A549 (cell line): ENCODE data around the gene RARG. TPM values are rescaled to one million over a fixed set of nuclear protein-coding genes. Genes with fewer than 3 reads are reported as not detected.

Experiments used
- ATAC-seq, 2 experiments: fragments of 200-7000 bp in 1 of 2; fragments of >200 bp in 1 of 2; cut with Nextera tagmentation in 1 of 2; cut with Tn5 transposase in 1 of 2; 3 replicates each; pipeline versions ENCODE4 v1.8.0 to v1.9.1; 2018 to 2020; ENCODE audit warnings: mild to moderate bottlenecking in 1 of 2, moderate library complexity in 1 of 2
- CTCF ChIA-PET: fragments of 300-600 bp; sonication (Branson Sonifier 250); formaldehyde crosslinking; extraction: SDS; loops from one replicate; lab custom pipeline; 2021; ENCODE audit warnings: antibody characterized with exemption, inconsistent platforms; lab: Yijun Ruan, JAX
- POLR2A ChIA-PET: fragments of 350-600 bp; formaldehyde crosslinking; extraction: SDS; loops from one replicate; lab custom pipeline; 2021; ENCODE audit warnings: antibody characterized with exemption, inconsistent platforms; lab: Yijun Ruan, JAX
- DNase-seq, 2 experiments: peaks; one replicate each; pipeline versions ENCODE4 v3.0.0 to v3.0.0-alpha.2; 2011 to 2016; ENCODE audit warnings: low read depth in 1 of 2, low spot score in 1 of 2
- FAIRE-seq: peaks from 2 replicates; lab custom pipeline; 2011; peaks lifted over from hg19 to GRCh38; lab: Jason Lieb, UNC
- H3K27ac ChIP-seq, 2 experiments: fragments of >200 bp; sonication (Bioruptor Twin); formaldehyde crosslinking; 3 replicates each; pipeline ENCODE4 v1.5.1; 2016 to 2017
- H3K4me1 ChIP-seq: fragments of >200 bp; sonication (Bioruptor Twin); formaldehyde crosslinking; 3 replicates; pipeline ENCODE4 v1.6.1; 2016
- H3K4me2 ChIP-seq: fragments of >200 bp; sonication (Bioruptor Twin); formaldehyde crosslinking; 3 replicates; pipeline ENCODE4 v1.6.1; 2016
- H3K4me3 ChIP-seq: fragments of >200 bp; sonication (Bioruptor Twin); formaldehyde crosslinking; 3 replicates; pipeline ENCODE4 v1.5.1; 2016
- H3K9me3 ChIP-seq: fragments of >200 bp; sonication (Bioruptor Twin); formaldehyde crosslinking; 3 replicates; pipeline ENCODE4 v1.6.1; 2016
- CBX8 ChIP-seq: fragments of 200-600 bp; sonication (generic); IDR thresholded peaks from 2 replicates; pipeline ENCODE4 v1.6.1; 2016
- CHD4 ChIP-seq: fragments of 200-600 bp; sonication (generic); IDR thresholded peaks from 2 replicates; pipeline ENCODE4 v1.6.1; 2016; ENCODE audit warnings: antibody characterized with exemption, mild to moderate bottlenecking, borderline replicate concordance
- EHF ChIP-seq: fragments of 250-450 bp; sonication (Bioruptor Pico); IDR thresholded peaks from 2 replicates; pipeline ENCODE4 v1.5.0; 2020; ENCODE audit warnings: mild to moderate bottlenecking
- EHMT2 ChIP-seq: fragments of 200-600 bp; sonication (generic); IDR thresholded peaks from 2 replicates; pipeline ENCODE4 v1.6.1; 2016; ENCODE audit warnings: antibody characterized with exemption, low read depth, mild to moderate bottlenecking, moderate library complexity
- ESRRA ChIP-seq: fragments of 150-350 bp; IDR thresholded peaks from 2 replicates; pipeline ENCODE4 v1.6.1; 2014; ENCODE audit warnings: mild to moderate bottlenecking, low read length, borderline replicate concordance
- FOSB ChIP-seq: fragments of 250-450 bp; sonication (Bioruptor Pico); IDR thresholded peaks from 2 replicates; pipeline ENCODE4 v1.5.0; 2020; ENCODE audit warnings: mild to moderate bottlenecking, moderate library complexity
- FOSL2 ChIP-seq, 2 experiments: fragments of 450-650 bp in 1 of 2; fragments of >200 bp in 1 of 2; sonication (Bioruptor Twin) in 1 of 2; formaldehyde crosslinking; IDR thresholded peaks; 2 replicates each; pipeline versions ENCODE4 v1.5.0 to v1.6.1; 2016 to 2020; ENCODE audit warnings: mild to moderate bottlenecking in 1 of 2, moderate library complexity in 1 of 2
- FOXS1 ChIP-seq: fragments of 250-450 bp; sonication (Bioruptor Pico); IDR thresholded peaks from 2 replicates; pipeline ENCODE4 v1.5.0; 2020; ENCODE audit warnings: mild to moderate bottlenecking, moderate library complexity
- GATA3 ChIP-seq: IDR thresholded peaks from 2 replicates; pipeline ENCODE4 v1.6.1; 2012; ENCODE audit warnings: borderline replicate concordance
- JUN ChIP-seq, 2 experiments: fragments of >200 bp; sonication (Bioruptor Twin); formaldehyde crosslinking; IDR thresholded peaks; 2 replicates in 1 of 2; 3 replicates in 1 of 2; pipeline ENCODE4 v1.6.1; 2016 to 2017
- JUNB ChIP-seq: fragments of >200 bp; sonication (Bioruptor Twin); formaldehyde crosslinking; IDR thresholded peaks from 2 replicates; pipeline ENCODE4 v1.6.1; 2016
- KDM1A ChIP-seq: fragments of 200-600 bp; sonication (generic); IDR thresholded peaks from 2 replicates; pipeline ENCODE4 v1.6.1; 2016; ENCODE audit warnings: low read depth, mild to moderate bottlenecking
- KDM5A ChIP-seq: fragments of 200-600 bp; sonication (generic); IDR thresholded peaks from 2 replicates; pipeline ENCODE4 v1.6.1; 2016; ENCODE audit warnings: antibody characterized with exemption, mild to moderate bottlenecking
- MAX ChIP-seq: IDR thresholded peaks from 2 replicates; pipeline ENCODE4 v1.6.1; 2012
- PBX3 ChIP-seq: IDR thresholded peaks from 2 replicates; pipeline ENCODE4 v1.6.1; 2012
- PHF8 ChIP-seq: fragments of 200-600 bp; sonication (generic); IDR thresholded peaks from 2 replicates; pipeline ENCODE4 v1.6.1; 2016; ENCODE audit warnings: low read depth, mild to moderate bottlenecking, antibody characterized with exemption, moderate library complexity, borderline replicate concordance
- POLR2A ChIP-seq: IDR thresholded peaks from 2 replicates; pipeline ENCODE4 v1.6.1; 2012; ENCODE audit warnings: mild to moderate bottlenecking, low read length
- RAD21 ChIP-seq, 2 experiments: fragments of >200 bp in 1 of 2; sonication (Bioruptor Twin) in 1 of 2; formaldehyde crosslinking in 1 of 2; IDR thresholded peaks in 1 of 2; conservative IDR thresholded peaks in 1 of 2; 2 replicates in 1 of 2; 3 replicates in 1 of 2; pipeline ENCODE4 v1.6.1; 2012 to 2018; ENCODE audit warnings: inconsistent platforms in 1 of 2
- RARB ChIP-seq: fragments of 250-450 bp; sonication (Bioruptor Pico); IDR thresholded peaks from 2 replicates; pipeline ENCODE4 v1.8.0; 2021; ENCODE audit warnings: mild to moderate bottlenecking, moderate library complexity
- RCOR1 ChIP-seq: fragments of 150-350 bp; IDR thresholded peaks from 2 replicates; pipeline ENCODE4 v1.6.1; 2014; ENCODE audit warnings: antibody characterized with exemption, low read length, low read depth
- REST ChIP-seq: fragments of 200-600 bp; sonication (generic); IDR thresholded peaks from 2 replicates; pipeline ENCODE4 v1.6.1; 2016; ENCODE audit warnings: antibody characterized with exemption, mild to moderate bottlenecking, moderate library complexity
- SMC3 ChIP-seq: fragments of >200 bp; sonication (Bioruptor Twin); formaldehyde crosslinking; IDR thresholded peaks from 3 replicates; pipeline ENCODE4 v1.6.1; 2018; ENCODE audit warnings: inconsistent platforms
- TP53 ChIP-seq: fragments of 250-450 bp; sonication (Bioruptor Pico); IDR thresholded peaks from 2 replicates; pipeline ENCODE4 v1.5.0; 2021; ENCODE audit warnings: mild to moderate bottlenecking, moderate library complexity
- WGBS: methylation state at CpG from one replicate; pipeline ENCODE4 v1.1.6; 2017; ENCODE audit errors: missing lambda C conversion rate; 5-methylcytosine and 5-hydroxymethylcytosine counted together
- polyA plus RNA-seq, 4 experiments: library from polyadenylated mRNA; depleted of rRNA in 3 of 4; stranded (reverse); fragments of >200 nt; fragmentation: RNase III in 1 of 4; extraction: RNeasy Plus Mini Kit Qiagen cat#74134 plus additional on column Dnase treatment in 1 of 4; gene quantifications; 2 replicates in 3 of 4; 3 replicates in 1 of 4; pipeline ENCODE4 v1.2.3, GENCODE V29; 2011 to 2017
- TF ChIP-seq, protein P1 (sequence below): fragments of 250-450 bp; sonication (Bioruptor Pico); IDR thresholded peaks from 2 replicates; pipeline ENCODE4 v1.5.0; 2021; ENCODE audit warnings: mild to moderate bottlenecking, moderate library complexity, borderline replicate concordance
- TF ChIP-seq, protein P2 (sequence below): fragments of >200 bp; sonication (Bioruptor Twin); formaldehyde crosslinking; IDR thresholded peaks from 3 replicates; pipeline ENCODE4 v1.5.1; 2016

The RARG gene
- polyA plus RNA-seq, 2 of the 4 experiments (the other 2 are of a cell fraction), result 15.6 to 17.2 TPM

GRCh38 chr12:53252349-53252916 is 20.4 kb upstream of the RARG start:
- ATAC-seq, result peak; percentile 3 to 38; a peak in 4 of 6 replicates
- 8% methylated on average over 19 of the region's 19 CpGs for WGBS
- TF ChIP-seq TP53 (CRISPR knock-in tag) (no peak), KDM5A (0 out of 2 replicates have a peak, but pooled peaks have one; percentile 75)

DNA sequence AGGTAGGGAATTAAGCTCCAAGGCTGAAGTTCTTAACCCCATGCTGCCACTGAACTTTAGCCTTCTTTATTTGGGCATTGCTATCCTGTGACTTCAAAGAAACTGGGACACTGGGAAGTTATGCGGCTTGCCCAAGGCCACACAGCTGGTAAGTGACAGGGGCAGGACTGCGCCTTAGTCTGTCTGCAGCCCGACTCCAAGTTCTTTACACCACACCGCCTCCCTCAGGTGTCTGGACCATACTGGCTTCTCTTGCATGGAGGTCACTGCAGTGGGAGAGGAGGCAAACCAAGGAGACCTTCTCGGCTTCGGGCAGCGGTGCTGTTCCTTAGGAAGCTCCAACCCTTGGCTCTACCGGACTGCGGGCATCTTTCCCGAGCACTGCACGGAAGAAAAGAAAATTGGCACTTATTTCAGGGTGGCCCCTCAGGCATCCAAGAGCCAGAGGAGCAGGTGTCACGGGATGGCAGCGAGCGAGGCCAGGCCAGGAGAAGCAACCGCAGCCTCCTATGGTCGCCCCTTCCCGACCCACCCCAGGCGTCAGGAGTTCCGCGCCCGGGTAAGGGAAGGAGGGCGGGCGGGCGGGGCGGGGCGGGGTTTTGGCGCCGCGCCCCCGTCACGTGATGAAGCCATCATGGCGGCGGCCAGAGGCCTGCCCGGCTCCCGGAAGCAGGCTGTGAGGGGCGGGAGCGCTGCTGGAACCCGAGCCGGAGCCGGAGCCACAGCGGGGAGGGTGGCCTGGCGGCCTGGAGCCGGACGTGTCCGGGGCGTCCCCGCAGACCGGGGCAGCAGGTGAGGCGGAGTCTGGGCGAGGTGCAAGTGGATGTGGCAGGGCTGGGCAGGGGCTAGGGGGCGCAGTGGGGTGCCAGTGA is 19.7 kb upstream of the RARG start:
- peaks cover 16% of the 10 kb centered on the region for H3K4me1 ChIP-seq
- H3K27ac ChIP-seq, result peak overlapping the region; percentile 91 to 94
- DNase-seq, result peak; percentile 83 to 87
- peak overlapping the region; percentile 94 for H3K4me2 ChIP-seq
- CTCF ChIA-PET, result interaction anchor here (0.6 to 12.8 kb wide), 29 partner anchors 9 to 260 kb away, joined by 3 to 216 read pairs (median 5); partner anchors contain the start of genes ESPL1 and ITGB7
- no peak for FAIRE-seq
- POLR2A ChIA-PET, result interaction anchor here (1.0 to 1.4 kb wide), 3 partner anchors 31 to 48 kb away, joined by 4 to 15 read pairs (median 4); partner anchors contain the start of genes MYG1 and PFDN5
- peak overlapping the region; percentile 90 for H3K4me3 ChIP-seq
- H3K9me3 ChIP-seq, result no peaks in the 10 kb centered on the region
- WGBS, result 4% methylated on average over 20 of the region's 51 CpGs
- peak; percentile 90 to 92 for ATAC-seq
- no peak for TF ChIP-seq REST
- TF ChIP-seq RCOR1, result no peak
- no peak for TF ChIP-seq ESRRA
- TF ChIP-seq CBX8, result no peak
- peak in 1 of 2 experiments; percentile 83; a peak in 2 of 5 replicates for TF ChIP-seq JUN (IDR thresholded peaks at IDR 0.05)
- TF ChIP-seq GATA3, result 0 out of 2 replicates have a peak, but pooled peaks have one; percentile 26
- peak; percentile 93 for TF ChIP-seq KDM5A
- no peak for TF ChIP-seq RARB (CRISPR knock-in tag)
- no peak for TF ChIP-seq KDM1A
- TF ChIP-seq, protein P1, sequence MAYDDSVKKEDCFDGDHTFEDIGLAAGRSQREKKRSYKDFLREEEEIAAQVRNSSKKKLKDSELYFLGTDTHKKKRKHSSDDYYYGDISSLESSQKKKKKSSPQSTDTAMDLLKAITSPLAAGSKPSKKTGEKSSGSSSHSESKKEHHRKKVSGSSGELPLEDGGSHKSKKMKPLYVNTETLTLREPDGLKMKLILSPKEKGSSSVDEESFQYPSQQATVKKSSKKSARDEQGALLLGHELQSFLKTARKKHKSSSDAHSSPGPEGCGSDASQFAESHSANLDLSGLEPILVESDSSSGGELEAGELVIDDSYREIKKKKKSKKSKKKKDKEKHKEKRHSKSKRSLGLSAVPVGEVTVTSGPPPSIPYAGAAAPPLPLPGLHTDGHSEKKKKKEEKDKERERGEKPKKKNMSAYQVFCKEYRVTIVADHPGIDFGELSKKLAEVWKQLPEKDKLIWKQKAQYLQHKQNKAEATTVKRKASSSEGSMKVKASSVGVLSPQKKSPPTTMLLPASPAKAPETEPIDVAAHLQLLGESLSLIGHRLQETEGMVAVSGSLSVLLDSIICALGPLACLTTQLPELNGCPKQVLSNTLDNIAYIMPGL (CRISPR knock-in tag), result no peak
- TF ChIP-seq PHF8, result peak; percentile 96
- peak; percentile 46 for TF ChIP-seq SMC3
- 0 out of 2 replicates have a peak, but pooled peaks have one; percentile 51 for TF ChIP-seq FOSB (CRISPR knock-in tag)
- TF ChIP-seq FOXS1 (CRISPR knock-in tag), result no peak
- TF ChIP-seq POLR2A, result peak; percentile 92
- TF ChIP-seq PBX3, result peak; percentile 57; the same call in 1 of the 2 replicates
- TF ChIP-seq FOSL2 (IDR thresholded peaks at IDR 0.05), result no peak
- no peak for TF ChIP-seq FOSL2 (CRISPR knock-in tag; IDR thresholded peaks at IDR 0.05)
- no peak for TF ChIP-seq CHD4
- TF ChIP-seq EHMT2, result no peak
- TF ChIP-seq RAD21 (conservative IDR thresholded peaks at IDR 0.05 in 1 of 2, IDR thresholded peaks at IDR 0.05 in 1 of 2), result peak; percentile 64 to 69
- TF ChIP-seq EHF, result no peak
- TF ChIP-seq, protein P2, sequence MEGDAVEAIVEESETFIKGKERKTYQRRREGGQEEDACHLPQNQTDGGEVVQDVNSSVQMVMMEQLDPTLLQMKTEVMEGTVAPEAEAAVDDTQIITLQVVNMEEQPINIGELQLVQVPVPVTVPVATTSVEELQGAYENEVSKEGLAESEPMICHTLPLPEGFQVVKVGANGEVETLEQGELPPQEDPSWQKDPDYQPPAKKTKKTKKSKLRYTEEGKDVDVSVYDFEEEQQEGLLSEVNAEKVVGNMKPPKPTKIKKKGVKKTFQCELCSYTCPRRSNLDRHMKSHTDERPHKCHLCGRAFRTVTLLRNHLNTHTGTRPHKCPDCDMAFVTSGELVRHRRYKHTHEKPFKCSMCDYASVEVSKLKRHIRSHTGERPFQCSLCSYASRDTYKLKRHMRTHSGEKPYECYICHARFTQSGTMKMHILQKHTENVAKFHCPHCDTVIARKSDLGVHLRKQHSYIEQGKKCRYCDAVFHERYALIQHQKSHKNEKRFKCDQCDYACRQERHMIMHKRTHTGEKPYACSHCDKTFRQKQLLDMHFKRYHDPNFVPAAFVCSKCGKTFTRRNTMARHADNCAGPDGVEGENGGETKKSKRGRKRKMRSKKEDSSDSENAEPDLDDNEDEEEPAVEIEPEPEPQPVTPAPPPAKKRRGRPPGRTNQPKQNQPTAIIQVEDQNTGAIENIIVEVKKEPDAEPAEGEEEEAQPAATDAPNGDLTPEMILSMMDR, result peak; percentile 47
- TF ChIP-seq MAX, result peak; percentile 69; the same call in 1 of the 2 replicates
- TF ChIP-seq JUNB, result no peak

More at GRCh38 chr12:53252349-53252916, 20.4 kb upstream of the RARG start:
- CTCF ChIA-PET, result interaction anchor here (0.6 to 12.8 kb wide), 17 partner anchors 9 to 260 kb away, joined by 3 to 216 read pairs (median 8); partner anchors contain the start of genes ESPL1, ITGB7 and PFDN5
- FAIRE-seq, result no peak
- POLR2A ChIA-PET, result interaction anchor here (0.8 to 1.2 kb wide), 2 partner anchors 15 to 38 kb away, joined by 3 to 4 read pairs; partner anchors contain the start of gene ESPL1
- Histone ChIP-seq H3K4me3 (peak overlapping the region; percentile 90), H3K4me2 (peak overlapping the region; percentile 94), H3K4me1 (peaks cover 16% of the 10 kb centered on the region), H3K27ac (peak overlapping the region; percentile 91 to 94), H3K9me3 (no peaks in the 10 kb centered on the region)
- DNase-seq, result peak in 1 of 2 experiments; percentile 27
